Loucy (cell line): ENCODE results near the gene TMEM271.

Experiments used
- H2AFZ ChIP-seq: fragments of 200-600 bp; sonication (generic); 2 replicates; pipeline ENCODE4 v1.6.0; 2016; ENCODE audit warnings: antibody characterized with exemption, mild to moderate bottlenecking, low read length, moderate library complexity
- H3F3A ChIP-seq: fragments of 200-600 bp; 2 replicates; pipeline ENCODE4 v1.6.0; 2016; ENCODE audit warnings: antibody characterized with exemption, low read depth, mild to moderate bottlenecking
- H3K27me3 ChIP-seq: fragments of 200-600 bp; sonication (generic); 2 replicates; pipeline ENCODE4 v1.6.1; 2014; ENCODE audit warnings: low read length, mild to moderate bottlenecking; ENCODE audit not compliant: insufficient read depth, poor library complexity, severe bottlenecking
- H3K36me3 ChIP-seq: fragments of 200-600 bp; sonication (generic); 2 replicates; pipeline ENCODE4 v1.6.1; 2016; ENCODE audit warnings: low read length; ENCODE audit not compliant: insufficient read depth
- H3K4me1 ChIP-seq: fragments of 200-600 bp; sonication (generic); 2 replicates; pipeline ENCODE4 v1.5.1; 2014; ENCODE audit warnings: low read length, mild to moderate bottlenecking; ENCODE audit not compliant: insufficient read depth, poor library complexity, severe bottlenecking
- H3K4me2 ChIP-seq: fragments of 200-600 bp; sonication (generic); 2 replicates; pipeline ENCODE4 v1.6.0; 2014; ENCODE audit warnings: antibody characterized with exemption, low read length, low read depth, mild to moderate bottlenecking; ENCODE audit not compliant: poor library complexity, severe bottlenecking
- H3K4me3 ChIP-seq: fragments of 200-600 bp; sonication (generic); 2 replicates; pipeline ENCODE4 v1.5.1; 2014; ENCODE audit warnings: low read length, mild to moderate bottlenecking, mixed read lengths; ENCODE audit not compliant: poor library complexity, severe bottlenecking
- H3K79me2 ChIP-seq: fragments of 200-600 bp; sonication (generic); 2 replicates; pipeline ENCODE4 v1.6.1; 2014; ENCODE audit warnings: low read length; ENCODE audit not compliant: insufficient read depth
- H3K9ac ChIP-seq: fragments of 200-600 bp; sonication (generic); 2 replicates; pipeline ENCODE4 v1.6.0; 2014; ENCODE audit warnings: mild to moderate bottlenecking, low read depth, low read length, moderate library complexity; ENCODE audit not compliant: poor library complexity, severe bottlenecking
- H3K9me2 ChIP-seq: fragments of 200-600 bp; sonication (generic); replicated peaks from 2 replicates; pipeline ENCODE4 v1.6.1; 2016; ENCODE audit warnings: low read depth, low read length, mixed read lengths
- H3K9me3 ChIP-seq: fragments of 200-600 bp; sonication (generic); 2 replicates; pipeline ENCODE4 v1.6.1; 2014; ENCODE audit warnings: mild to moderate bottlenecking, antibody characterized with exemption, low read length, low read depth; ENCODE audit not compliant: insufficient read depth
- H4K20me1 ChIP-seq: fragments of 200-600 bp; sonication (generic); 2 replicates; pipeline ENCODE4 v1.6.0; 2014; ENCODE audit warnings: antibody characterized with exemption, low read length, mild to moderate bottlenecking; ENCODE audit not compliant: insufficient read depth, poor library complexity, severe bottlenecking
- CTCF ChIP-seq: fragments of 200-600 bp; sonication (generic); conservative IDR thresholded peaks from 2 replicates; pipeline ENCODE4 v1.5.1; 2014; ENCODE audit warnings: mild to moderate bottlenecking, antibody characterized with exemption, low read length
- EZH2phosphoT487 ChIP-seq: fragments of 200-600 bp; IDR thresholded peaks from 2 replicates; pipeline ENCODE4 v1.6.1; 2018; ENCODE audit warnings: antibody characterized with exemption, mild to moderate bottlenecking, moderate library complexity, borderline replicate concordance

TMEM271 gene

GRCh38 chr4:587671-588350 is 11.7 kb upstream of the TMEM271 start:
- Histone ChIP-seq H3K4me2 (no peak overlapping the region), H3K4me1 (no peaks in the 10 kb centered on the region), H2AFZ (no peak overlapping the region), H3K9ac (no peak overlapping the region), H3K79me2 (no peaks in the 10 kb centered on the region), H3K27me3 (no peaks in the 10 kb centered on the region), H3K9me3 (peaks cover 18% of the 10 kb centered on the region; the same call in 1 of the 2 replicates), H3K36me3 (no peaks in the 10 kb centered on the region), H4K20me1 (no peaks in the 10 kb centered on the region), H3F3A (no peaks in the 10 kb centered on the region), H3K4me3 (no peak overlapping the region), H3K9me2 (no peaks in the 10 kb centered on the region)
- TF ChIP-seq CTCF: no peak

GRCh38 chr4:583820-584219 is 7.7 kb upstream of the TMEM271 start:
- Histone ChIP-seq H4K20me1 (no peaks in the 10 kb centered on the region), H2AFZ (no peak overlapping the region), H3K27me3 (no peaks in the 10 kb centered on the region), H3K9me2 (no peaks in the 10 kb centered on the region), H3K4me3 (no peak overlapping the region), H3K79me2 (no peaks in the 10 kb centered on the region), H3K4me2 (no peak overlapping the region), H3K4me1 (no peaks in the 10 kb centered on the region), H3K9me3 (peaks cover 12% of the 10 kb centered on the region; the same call in 1 of the 2 replicates), H3K36me3 (no peaks in the 10 kb centered on the region), H3F3A (no peaks in the 10 kb centered on the region), H3K9ac (no peak overlapping the region)
- TF ChIP-seq CTCF (no peak), EZH2phosphoT487 (no peak)

GRCh38 chr4:581753-582361 is 5.8 kb upstream of the TMEM271 start:
- H2AFZ ChIP-seq: no peak overlapping the region
- peaks cover 14% of the 10 kb centered on the region; the same call in 1 of the 2 replicates for H3K9me3 ChIP-seq
- no peaks in the 10 kb centered on the region for H3K36me3 ChIP-seq
- no peak overlapping the region for H3K9ac ChIP-seq
- H3K27me3 ChIP-seq: no peaks in the 10 kb centered on the region
- H3K4me2 ChIP-seq: no peak overlapping the region
- TF ChIP-seq EZH2phosphoT487 (no peak), CTCF (no peak)
- H4K20me1 ChIP-seq: no peaks in the 10 kb centered on the region
- no peaks in the 10 kb centered on the region for H3K9me2 ChIP-seq
- no peaks in the 10 kb centered on the region for H3K79me2 ChIP-seq
- no peaks in the 10 kb centered on the region for H3F3A ChIP-seq
- H3K4me1 ChIP-seq: no peaks in the 10 kb centered on the region
- no peak overlapping the region for H3K4me3 ChIP-seq
